RWPE2 (cell line): ENCODE results near the gene PRDM1.
A peak's percentile ranks its signal among the peaks of the same experiment; 100 is the strongest.

Source experiments
- ATAC-seq: fragments of 200-7000 bp; cut with Tn5 transposase; 3 replicates; pipeline ENCODE4 v1.9.1; 2021; ENCODE audit warnings: low read depth
- DNase-seq: peaks from one replicate; pipeline ENCODE4 v3.0.0-alpha.2; 2020; ENCODE audit warnings: low spot score
- H3K27ac ChIP-seq: fragments of 450-650 bp; 2 replicates; pipeline ENCODE4 v1.5.1; 2017; ENCODE audit warnings: mild to moderate bottlenecking; ENCODE audit not compliant: poor library complexity, severe bottlenecking
- H3K27me3 ChIP-seq: fragments of 250-450 bp; sonication (Bioruptor Pico); 2 replicates; pipeline ENCODE4 v1.5.1; 2021; ENCODE audit warnings: mild to moderate bottlenecking, moderate library complexity; ENCODE audit not compliant: insufficient read depth, poor library complexity, severe bottlenecking
- H3K36me3 ChIP-seq: fragments of 250-450 bp; sonication (Bioruptor Pico); 2 replicates; pipeline ENCODE4 v1.5.1; 2020; ENCODE audit warnings: low read depth, mild to moderate bottlenecking, moderate library complexity
- H3K4me1 ChIP-seq: fragments of 250-450 bp; sonication (Bioruptor Pico); 2 replicates; pipeline ENCODE4 v1.5.1; 2021; ENCODE audit warnings: mild to moderate bottlenecking, moderate library complexity; ENCODE audit not compliant: insufficient read depth, poor library complexity, severe bottlenecking
- H3K4me3 ChIP-seq: fragments of 250-450 bp; sonication (Bioruptor Pico); 2 replicates; pipeline ENCODE4 v1.5.1; 2021; ENCODE audit warnings: mild to moderate bottlenecking, moderate library complexity; ENCODE audit not compliant: severe bottlenecking
- H3K9me3 ChIP-seq: fragments of 250-450 bp; sonication (Bioruptor Pico); 2 replicates; pipeline ENCODE4 v1.5.1; 2021; ENCODE audit warnings: mild to moderate bottlenecking, moderate library complexity; ENCODE audit not compliant: severe bottlenecking
- CTCF ChIP-seq: fragments of 450-650 bp; IDR thresholded peaks from one replicate; pipeline ENCODE4 v1.5.1; 2017; ENCODE audit warnings: mild to moderate bottlenecking, moderate library complexity; ENCODE audit not compliant: poor library complexity, severe bottlenecking

PRDM1 gene

GRCh38 chr6:106116125-106116832 is 30.1 kb downstream of the PRDM1 start:
- Histone ChIP-seq H3K27me3 (no peaks in the 10 kb centered on the region), H3K36me3 (no peaks in the 10 kb centered on the region), H3K9me3 (no peaks in the 10 kb centered on the region), H3K4me1 (peaks cover 4% of the 10 kb centered on the region), H3K4me3 (no peak overlapping the region), H3K27ac (no peak overlapping the region)
- DNase-seq (no peak), ATAC-seq (peak; percentile 66)
- TF ChIP-seq CTCF, result no peak

GRCh38 chr6:106117579-106117978 is 31.4 kb downstream of the PRDM1 start:
- TF ChIP-seq CTCF, result no peak
- Histone ChIP-seq H3K9me3 (no peaks in the 10 kb centered on the region), H3K27me3 (no peaks in the 10 kb centered on the region), H3K36me3 (no peaks in the 10 kb centered on the region), H3K4me3 (no peak overlapping the region), H3K27ac (no peak overlapping the region), H3K4me1 (peaks cover 4% of the 10 kb centered on the region)
- ATAC-seq (no peak), DNase-seq (no peak)

GRCh38 chr6:106118835-106119431 is 32.8 kb downstream of the PRDM1 start:
- ATAC-seq, result no peak
- DNase-seq, result no peak

GRCh38 chr6:106119546-106119945 is 33.4 kb downstream of the PRDM1 start:
- no peaks in the 10 kb centered on the region for H3K36me3 ChIP-seq
- H3K27ac ChIP-seq, result no peak overlapping the region
- ATAC-seq (no peak), DNase-seq (no peak)
- no peaks in the 10 kb centered on the region for H3K4me1 ChIP-seq
- H3K9me3 ChIP-seq, result no peaks in the 10 kb centered on the region
- no peaks in the 10 kb centered on the region for H3K27me3 ChIP-seq
- no peak for TF ChIP-seq CTCF
- no peak overlapping the region for H3K4me3 ChIP-seq

More at GRCh38 chr6:106118835-106119431, 32.8 kb downstream of the PRDM1 start:
- no peaks in the 10 kb centered on the region for H3K4me1 ChIP-seq
- H3K27ac ChIP-seq, result no peak overlapping the region
- no peaks in the 10 kb centered on the region for H3K27me3 ChIP-seq
- H3K36me3 ChIP-seq, result no peaks in the 10 kb centered on the region
- H3K9me3 ChIP-seq, result no peaks in the 10 kb centered on the region
- no peak overlapping the region for H3K4me3 ChIP-seq
- TF ChIP-seq CTCF, result no peak

- DNase-seq, result no peak
- Histone ChIP-seq H3K36me3 (no peaks in the 10 kb centered on the region), H3K4me1 (no peaks in the 10 kb centered on the region), H3K9me3 (no peaks in the 10 kb centered on the region), H3K27me3 (no peaks in the 10 kb centered on the region), H3K4me3 (no peak overlapping the region), H3K27ac (no peak overlapping the region)
- no peak for ATAC-seq
- TF ChIP-seq CTCF, result no peak
Measured at GRCh38 chr6:106120006-106120405, 33.9 kb downstream of the PRDM1 start.
